ENCODE data around the gene EFNA3.

DNA sequence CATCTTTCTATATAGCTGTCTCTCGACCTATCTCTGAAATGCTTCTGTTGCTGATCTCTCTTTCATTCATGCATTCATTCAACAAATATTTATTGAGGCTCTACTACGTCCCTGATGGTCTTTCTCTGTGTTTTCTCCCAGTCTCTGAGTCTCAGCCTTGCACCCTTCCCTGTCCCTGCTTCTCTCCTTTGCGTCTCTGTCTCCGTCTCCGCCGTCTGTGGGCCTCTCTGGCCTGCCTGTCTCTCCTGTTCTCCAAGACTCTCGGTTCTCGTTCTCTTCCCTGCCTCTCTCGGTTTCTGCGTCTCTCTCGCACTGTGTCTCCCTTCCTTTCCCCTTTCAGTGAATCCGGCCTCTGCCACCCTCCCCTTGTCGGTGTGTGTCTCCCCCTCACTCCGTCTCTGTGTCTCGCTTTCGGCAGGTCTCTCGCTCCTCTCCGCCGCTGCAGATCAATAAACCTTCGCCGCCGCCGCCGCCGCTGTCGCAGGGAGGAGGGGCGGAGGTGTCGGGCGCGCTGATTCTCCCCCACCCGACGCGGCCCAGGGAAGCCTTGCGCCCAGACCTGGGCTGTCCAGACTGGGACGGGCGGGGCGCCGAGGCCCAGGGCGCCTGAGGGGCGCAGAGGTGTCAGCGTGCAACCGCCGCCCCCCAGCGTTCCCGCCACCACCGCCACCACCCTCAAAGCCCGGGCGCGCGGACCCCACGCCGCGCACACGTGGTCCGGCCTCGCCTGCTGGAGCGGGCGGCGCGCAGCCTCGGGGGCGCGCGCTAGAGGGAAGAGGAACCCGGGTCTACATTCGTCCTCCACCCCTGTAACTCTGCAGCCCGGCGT is 3.0 kb downstream of the EFNA3 start:
- TF ChIP-seq EZH2 (IDR thresholded peaks at IDR 0.05; ENCODE audit: borderline replicate concordance, low read length), result peak; percentile 74
- TF ChIP-seq, protein P1, sequence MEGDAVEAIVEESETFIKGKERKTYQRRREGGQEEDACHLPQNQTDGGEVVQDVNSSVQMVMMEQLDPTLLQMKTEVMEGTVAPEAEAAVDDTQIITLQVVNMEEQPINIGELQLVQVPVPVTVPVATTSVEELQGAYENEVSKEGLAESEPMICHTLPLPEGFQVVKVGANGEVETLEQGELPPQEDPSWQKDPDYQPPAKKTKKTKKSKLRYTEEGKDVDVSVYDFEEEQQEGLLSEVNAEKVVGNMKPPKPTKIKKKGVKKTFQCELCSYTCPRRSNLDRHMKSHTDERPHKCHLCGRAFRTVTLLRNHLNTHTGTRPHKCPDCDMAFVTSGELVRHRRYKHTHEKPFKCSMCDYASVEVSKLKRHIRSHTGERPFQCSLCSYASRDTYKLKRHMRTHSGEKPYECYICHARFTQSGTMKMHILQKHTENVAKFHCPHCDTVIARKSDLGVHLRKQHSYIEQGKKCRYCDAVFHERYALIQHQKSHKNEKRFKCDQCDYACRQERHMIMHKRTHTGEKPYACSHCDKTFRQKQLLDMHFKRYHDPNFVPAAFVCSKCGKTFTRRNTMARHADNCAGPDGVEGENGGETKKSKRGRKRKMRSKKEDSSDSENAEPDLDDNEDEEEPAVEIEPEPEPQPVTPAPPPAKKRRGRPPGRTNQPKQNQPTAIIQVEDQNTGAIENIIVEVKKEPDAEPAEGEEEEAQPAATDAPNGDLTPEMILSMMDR (conservative IDR thresholded peaks at IDR 0.05 in 1 of 2, IDR thresholded peaks at IDR 0.05 in 1 of 2; ENCODE audit: extremely low read depth in 1 of 2, insufficient read depth in 1 of 2, low read depth in 1 of 2, low read length in 2 of 2), result no peak

All from mammary epithelial cell (primary cell).